ENCODE measurements around the gene TBC1D16. TPM values are rescaled to one million over a fixed set of nuclear protein-coding genes. Genes with fewer than 3 reads are reported as not detected.
A peak's percentile ranks its signal among the peaks of the same experiment; 100 is the strongest.

Gene TBC1D16
- total and polyA plus RNA-seq, 4 donors = 7.3 to 48.5 (median 16.5) TPM

DNA sequence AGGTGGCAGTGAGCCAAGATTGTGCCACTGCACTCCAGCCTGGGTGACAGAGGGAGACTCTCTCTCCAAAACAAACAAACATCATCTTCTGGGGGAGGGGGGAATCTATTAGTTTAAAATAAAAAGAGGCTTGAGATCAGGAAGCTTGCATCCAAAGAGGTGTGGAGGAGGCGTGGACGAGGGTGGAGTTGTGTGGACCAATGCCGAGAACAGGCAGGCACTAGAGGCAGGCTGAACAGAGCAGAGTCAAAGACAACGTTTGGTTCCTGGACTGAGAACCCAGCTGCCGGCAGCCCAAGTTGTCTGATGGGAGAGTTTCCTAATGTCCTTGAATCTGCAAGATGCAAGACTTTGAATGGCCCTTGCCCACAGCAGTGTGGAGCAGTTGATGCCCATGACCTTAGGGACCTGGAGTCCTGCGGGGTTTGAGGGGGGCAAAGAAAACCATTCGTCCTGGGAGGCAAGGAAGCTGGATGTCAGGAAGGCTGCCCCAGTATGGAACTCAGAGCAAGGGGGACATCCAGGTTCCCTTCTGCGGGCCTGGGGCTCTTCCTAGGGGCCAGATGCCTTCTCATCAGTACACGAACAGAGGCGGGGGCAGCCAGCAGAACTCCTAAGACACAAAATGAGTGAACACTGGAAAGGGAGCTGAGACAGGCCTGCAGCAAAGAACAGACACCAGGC, 9.2 kb downstream of the TBC1D16 start:
- 80% methylated on average over 10 of the region's 10 CpGs for WGBS, 2 donors
- no peak for ATAC-seq (ENCODE audit: insufficient read depth, low FRiP score)
- Histone ChIP-seq H3K9me3 (ENCODE audit: control insufficient read depth in 4 of 4, insufficient read depth in 3 of 4, low read length in 3 of 4) (no peaks in the 10 kb centered on the region), H3K36me3 (ENCODE audit: control insufficient read depth in 4 of 4, insufficient read depth in 4 of 4, low read length in 4 of 4) (peaks cover 0 to 7% (median 1%) of the 10 kb centered on the region in 4 donors), H3K4me1 (ENCODE audit: control insufficient read depth in 5 of 5, insufficient read depth in 5 of 5, low read length in 5 of 5) (peaks cover 0 to 32% (median 26%) of the 10 kb centered on the region in 5 donors), H3K27ac (ENCODE audit: low read depth in 1 of 2, low read length in 1 of 2) (no peak overlapping the region), H3K27me3 (ENCODE audit: control insufficient read depth in 3 of 3, insufficient read depth in 3 of 3, low read length in 2 of 3) (peaks cover 0 to 4% (median 0%) of the 10 kb centered on the region in 3 donors), H3K4me3 (no peak overlapping the region), H3K9ac (ENCODE audit: insufficient read depth in 1 of 2, low read length in 2 of 2) (no peak overlapping the region)
- DNase-seq = no peak
- no peak for TF ChIP-seq CTCF (IDR thresholded peaks at IDR 0.05; ENCODE audit: control extremely low read depth, extremely low read depth)

DNA sequence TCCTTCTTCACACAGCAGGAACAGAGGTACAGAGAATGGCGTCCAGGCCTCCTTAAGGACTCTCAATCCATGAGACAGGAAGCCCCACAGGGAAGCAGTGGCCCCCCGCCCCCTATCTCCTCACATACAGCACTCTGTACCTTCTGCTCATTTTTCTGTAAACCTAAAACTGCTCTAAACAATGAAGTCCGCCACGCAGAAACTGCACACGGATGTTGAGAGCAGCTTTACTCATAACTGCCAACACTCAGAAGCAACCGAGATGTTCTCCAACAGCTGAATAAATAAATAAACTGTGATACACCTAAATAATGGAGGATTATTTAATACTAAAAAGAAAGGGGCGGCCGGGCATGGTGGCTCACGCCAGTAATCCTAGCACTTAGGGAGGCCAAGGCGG, 9.9 kb downstream of the TBC1D16 start:
- DNase-seq (no peak), ATAC-seq (ENCODE audit: insufficient read depth, low FRiP score) (no peak)
- Histone ChIP-seq H3K27me3 (ENCODE audit: control insufficient read depth in 3 of 3, insufficient read depth in 3 of 3, low read length in 2 of 3) (peaks cover 0 to 4% (median 0%) of the 10 kb centered on the region in 3 donors), H3K27ac (ENCODE audit: low read depth in 1 of 2, low read length in 1 of 2) (no peak overlapping the region), H3K4me1 (ENCODE audit: control insufficient read depth in 5 of 5, insufficient read depth in 5 of 5, low read length in 5 of 5) (peaks cover 0 to 32% (median 26%) of the 10 kb centered on the region in 5 donors), H3K9ac (ENCODE audit: insufficient read depth in 1 of 2, low read length in 2 of 2) (no peak overlapping the region), H3K4me3 (no peak overlapping the region), H3K36me3 (ENCODE audit: control insufficient read depth in 4 of 4, insufficient read depth in 4 of 4, low read length in 4 of 4) (peaks cover 0 to 7% (median 1%) of the 10 kb centered on the region in 4 donors), H3K9me3 (ENCODE audit: control insufficient read depth in 4 of 4, insufficient read depth in 3 of 4, low read length in 3 of 4) (no peaks in the 10 kb centered on the region)
- WGBS, 2 donors = 84 to 87% methylated on average over 10 of the region's 10 CpGs
- no peak for TF ChIP-seq CTCF (IDR thresholded peaks at IDR 0.05; ENCODE audit: control extremely low read depth, extremely low read depth)

GRCh38 chr17:80025140-80025539, 10.5 kb downstream of the TBC1D16 start:
- Histone ChIP-seq H3K27ac (ENCODE audit: low read depth in 1 of 2, low read length in 1 of 2) (no peak overlapping the region), H3K9me3 (ENCODE audit: control insufficient read depth in 4 of 4, insufficient read depth in 3 of 4, low read length in 3 of 4) (no peaks in the 10 kb centered on the region), H3K4me3 (no peak overlapping the region), H3K4me1 (ENCODE audit: control insufficient read depth in 5 of 5, insufficient read depth in 5 of 5, low read length in 5 of 5) (peaks cover 0 to 28% (median 23%) of the 10 kb centered on the region in 5 donors), H3K9ac (ENCODE audit: insufficient read depth in 1 of 2, low read length in 2 of 2) (peak overlapping the region in 1 of 2 donors; percentile 70), H3K27me3 (ENCODE audit: control insufficient read depth in 3 of 3, insufficient read depth in 3 of 3, low read length in 2 of 3) (peaks cover 0 to 4% (median 0%) of the 10 kb centered on the region in 3 donors), H3K36me3 (ENCODE audit: control insufficient read depth in 4 of 4, insufficient read depth in 4 of 4, low read length in 4 of 4) (peaks cover 0 to 7% (median 1%) of the 10 kb centered on the region in 4 donors)
- ATAC-seq (ENCODE audit: insufficient read depth, low FRiP score) (no peak), DNase-seq (peak in 1 of 3 donors; percentile 25)
- TF ChIP-seq CTCF (IDR thresholded peaks at IDR 0.05; ENCODE audit: control extremely low read depth, extremely low read depth) = no peak
- WGBS, 2 donors = 55 to 69% methylated on average over 10 to 11 of the region's 11 CpGs

All from lung (tissue), 12 donors.